GM10248 (cell line): ENCODE results near the gene KDM3B.
"Not testable (repeated sequence)": the region's sequence is repeated elsewhere in the genome, so short reads cannot be mapped to it uniquely, and the experiment has no call there.

Source experiments
- CTCF ChIA-PET: fragments of 300-600 bp; sonication (Branson Sonifier 250); formaldehyde crosslinking; extraction: SDS; loops from one replicate; lab custom pipeline; 2021; ENCODE audit warnings: antibody characterized with exemption; lab: Yijun Ruan, JAX
- POLR2A ChIA-PET: fragments of 350-650 bp; sonication (Branson Sonifier 250); formaldehyde crosslinking; extraction: SDS; loops from one replicate; lab custom pipeline; 2020; ENCODE audit warnings: antibody characterized with exemption; lab: Yijun Ruan, JAX
- DNase-seq: peaks from one replicate; pipeline ENCODE4 v3.0.0; 2012; ENCODE audit errors: extremely low spot score
- CTCF ChIP-seq: IDR thresholded peaks from 2 replicates; pipeline ENCODE4 v1.5.1; 2012; ENCODE audit warnings: mild to moderate bottlenecking, low read depth; ENCODE audit errors: extremely low read depth, missing control alignments, control extremely low read depth

Gene KDM3B

GRCh38 chr5:138402640-138403039, 50.2 kb downstream of the KDM3B start:
- peak; percentile 38 for DNase-seq
- no peak for TF ChIP-seq CTCF
- POLR2A ChIA-PET: no interaction called here
- CTCF ChIA-PET: interaction anchor here (0.8 to 2.4 kb wide), 2 partner anchors 47 to 51 kb away, joined by 3 to 7 read pairs; no protein-coding TSS in a partner anchor

- ChIA-PET POLR2A (interaction anchor here (0.6 kb wide), 1 partner anchor 127 kb away, joined by 6 read pairs; no protein-coding TSS in a partner anchor), CTCF (interaction anchor here (1.3 to 3.0 kb wide), 4 partner anchors 17 to 56 kb away, joined by 3 to 22 read pairs (median 5); partner anchors contain the start of gene KDM3B)
- peak; percentile 47 for DNase-seq
- TF ChIP-seq CTCF: no peak
Observed at GRCh38 chr5:138408023-138408422, 55.5 kb downstream of the KDM3B start.

- peak; percentile 46 for TF ChIP-seq CTCF
- CTCF ChIA-PET: interaction anchor here (0.8 to 4.1 kb wide), 9 partner anchors 19 to 241 kb away, joined by 3 to 17 read pairs (median 4); partner anchors contain the start of genes KDM3B and KIF20A
- POLR2A ChIA-PET, DNase-seq: not testable (repeated sequence)
Observed at GRCh38 chr5:138410996-138411640, 58.6 kb downstream of the KDM3B start.

- CTCF ChIA-PET: no interaction called here
- no peak for TF ChIP-seq CTCF
- DNase-seq: no peak
- POLR2A ChIA-PET: no interaction called here
Observed at GRCh38 chr5:138418444-138418843, 66.0 kb downstream of the KDM3B start.

GRCh38 chr5:138425079-138425478, 72.6 kb downstream of the KDM3B start:
- DNase-seq: no peak
- ChIA-PET CTCF (interaction anchor here (1.3 to 2.5 kb wide), 5 partner anchors 10 to 73 kb away, joined by 5 to 10 read pairs (median 6); partner anchors contain the start of genes KDM3B and REEP2), POLR2A (no interaction called here)
- no peak for TF ChIP-seq CTCF

GRCh38 chr5:138435943-138436342, 83.5 kb downstream of the KDM3B start:
- POLR2A ChIA-PET: no interaction called here
- no peak for DNase-seq
- CTCF ChIA-PET: interaction anchor here (0.7 to 3.1 kb wide), 3 partner anchors 13 to 83 kb away, joined by 3 to 23 read pairs (median 6); no protein-coding TSS in a partner anchor
- TF ChIP-seq CTCF: no peak
